H54 (cell line): ENCODE results near the gene RHBDF2.

Source experiments
- DNase-seq: peaks from one replicate; pipeline ENCODE4 v3.0.0; 2011; ENCODE audit warnings: low spot score, mixed read lengths; ENCODE audit not compliant: insufficient read length
- FAIRE-seq: peaks from 3 replicates; lab custom pipeline; 2011; peaks lifted over from hg19 to GRCh38; lab: Jason Lieb, UNC
- POLR2A ChIP-seq: IDR thresholded peaks from 2 replicates; pipeline ENCODE4 v1.6.1; 2011; ENCODE audit warnings: low read depth, mild to moderate bottlenecking, low read length

Gene RHBDF2

GRCh38 chr17:76501018-76501826, at the start of gene RHBDF2:
Gene RHBDF2 (minus strand): TSS chr17:76501423. CDS start chr17:76481524, 19,899 bp downstream.
- no peak for FAIRE-seq
- peak; percentile 90 for TF ChIP-seq POLR2A

GRCh38 chr17:76549539-76549938, 48.3 kb upstream of the RHBDF2 start:
- TF ChIP-seq POLR2A = no peak
- FAIRE-seq = no peak
- DNase-seq = no peak

More at GRCh38 chr17:76501018-76501826, at the start of gene RHBDF2:
- peak; percentile 90 for DNase-seq

- no peak for DNase-seq
- no peak for TF ChIP-seq POLR2A
- no peak for FAIRE-seq
These were observed 47.9 kb upstream of the RHBDF2 start for GRCh38 chr17:76549215-76549518.

GRCh38 chr17:76548378-76549214, 47.4 kb upstream of the RHBDF2 start:
- DNase-seq (no peak), FAIRE-seq (no peak)
- no peak for TF ChIP-seq POLR2A

- DNase-seq (no peak), FAIRE-seq (no peak)
- no peak for TF ChIP-seq POLR2A
These were observed 46.5 kb upstream of the RHBDF2 start for GRCh38 chr17:76547642-76548202.

GRCh38 chr17:76547183-76547641, 46.0 kb upstream of the RHBDF2 start:
- FAIRE-seq (no peak), DNase-seq (no peak)
- no peak for TF ChIP-seq POLR2A

- no peak for FAIRE-seq
- no peak for TF ChIP-seq POLR2A
- no peak for DNase-seq
These were observed 45.4 kb upstream of the RHBDF2 start for GRCh38 chr17:76546556-76547182.

GRCh38 chr17:76545918-76546555, 44.8 kb upstream of the RHBDF2 start:
- FAIRE-seq = no peak
- TF ChIP-seq POLR2A = no peak

GRCh38 chr17:76544546-76545365, 43.5 kb upstream of the RHBDF2 start:
- no peak for FAIRE-seq
- TF ChIP-seq POLR2A = no peak

More at GRCh38 chr17:76545918-76546555, 44.8 kb upstream of the RHBDF2 start:
- no peak for DNase-seq

GRCh38 chr17:76543826-76544545, 42.8 kb upstream of the RHBDF2 start:
- no peak for DNase-seq
- no peak for TF ChIP-seq POLR2A
- FAIRE-seq = no peak

More at GRCh38 chr17:76544546-76545365, 43.5 kb upstream of the RHBDF2 start:
- no peak for DNase-seq

- no peak for FAIRE-seq
- DNase-seq = no peak
- no peak for TF ChIP-seq POLR2A
These were observed 42.2 kb upstream of the RHBDF2 start for GRCh38 chr17:76543482-76543825.

GRCh38 chr17:76542984-76543383, 41.8 kb upstream of the RHBDF2 start:
- no peak for TF ChIP-seq POLR2A
- FAIRE-seq (no peak), DNase-seq (no peak)
